ENCODE results near the gene DHRSX. TPM values are rescaled to one million over a fixed set of nuclear protein-coding genes. Genes with fewer than 3 reads are reported as not detected.

The DHRSX gene
- total and polyA plus RNA-seq, 9 of the 15 experiments (the other 6 are each of a cell fraction or from before 2014, with no cell fraction given) = 0.59 to 11.0 (median 6.2) TPM

DNA sequence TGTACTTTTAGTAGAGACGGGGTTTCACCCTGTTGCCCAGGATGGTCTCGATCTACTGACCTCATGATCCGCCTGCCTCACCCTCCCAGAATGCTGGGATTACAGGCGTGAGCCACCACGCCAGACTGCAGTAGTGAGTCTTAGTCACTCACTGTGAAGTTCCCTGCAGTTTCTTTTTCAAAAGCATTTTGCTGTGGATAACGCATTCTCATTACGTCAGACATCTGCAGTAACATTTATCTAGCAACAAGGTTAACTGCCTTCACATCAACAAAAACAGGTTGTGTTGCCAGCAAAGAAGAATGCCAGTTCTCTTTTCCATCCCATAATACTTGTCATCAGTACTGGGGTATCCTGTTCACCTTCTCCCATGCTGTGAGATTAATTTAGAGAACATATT is 164.6 kb downstream of the DHRSX start:
- in situ Hi-C loops (cut with MboI) = no loop called here
- H3K27ac ChIP-seq (ENCODE audit: extremely low read depth, low read depth, low read length) = no peak overlapping the region
- ATAC-seq (no peak), FAIRE-seq (no peak), DNase-seq (ENCODE audit: extremely low read depth in 1 of 4, low spot score in 3 of 4) (no peak)
- no peak for TF ChIP-seq SMAD2 (IDR thresholded peaks at IDR 0.05; ENCODE audit: low read depth, low read length)
- no peak overlapping the region for H2AFZ ChIP-seq (ENCODE audit: low read depth, low read length)
- WGBS (ENCODE audit: insufficient coverage, low coverage, missing lambda C conversion rate) = 75% methylated on average over 7 of the region's 7 CpGs
- ChIA-PET POLR2A (no interaction called here), CTCF (ENCODE audit: low intra/inter-chr PET ratio) (no interaction called here)
- BruUV-seq (replicated peaks) = no TSS peak
- H3K27me3 ChIP-seq (ENCODE audit: control insufficient read depth in 2 of 2, insufficient read depth in 2 of 2, low read length in 2 of 2) = no peaks in the 10 kb centered on the region
- intact Hi-C loops (cut with micrococcal nuclease) = no loop called here
- H3K36me3 ChIP-seq (ENCODE audit: control insufficient read depth, insufficient read depth, low read length) = no peaks in the 10 kb centered on the region
- no peaks in the 10 kb centered on the region for H3K9me3 ChIP-seq (replicated peaks; ENCODE audit: control insufficient read depth, insufficient read depth, low read depth, low read length)
- no peak overlapping the region for H3K4me2 ChIP-seq (ENCODE audit: insufficient read depth, low read length)
- no peaks in the 10 kb centered on the region for H4K20me1 ChIP-seq (replicated peaks; ENCODE audit: control insufficient read depth, insufficient read depth, low read length)
- H3K9ac ChIP-seq (ENCODE audit: insufficient read depth in 1 of 2, low read depth in 2 of 2, low read length in 2 of 2) = no peak overlapping the region
- H3K79me2 ChIP-seq (ENCODE audit: control insufficient read depth, insufficient read depth, low read length) = no peaks in the 10 kb centered on the region
- no peaks in the 10 kb centered on the region for H3K9me1 ChIP-seq (ENCODE audit: control insufficient read depth, insufficient read depth, low read length)
- H3K4me3 ChIP-seq = no peak overlapping the region
- H3K4me1 ChIP-seq (replicated peaks in 1 of 2; ENCODE audit: control insufficient read depth in 2 of 2, insufficient read depth in 2 of 2, low read length in 2 of 2) = no peaks in the 10 kb centered on the region

DNA sequence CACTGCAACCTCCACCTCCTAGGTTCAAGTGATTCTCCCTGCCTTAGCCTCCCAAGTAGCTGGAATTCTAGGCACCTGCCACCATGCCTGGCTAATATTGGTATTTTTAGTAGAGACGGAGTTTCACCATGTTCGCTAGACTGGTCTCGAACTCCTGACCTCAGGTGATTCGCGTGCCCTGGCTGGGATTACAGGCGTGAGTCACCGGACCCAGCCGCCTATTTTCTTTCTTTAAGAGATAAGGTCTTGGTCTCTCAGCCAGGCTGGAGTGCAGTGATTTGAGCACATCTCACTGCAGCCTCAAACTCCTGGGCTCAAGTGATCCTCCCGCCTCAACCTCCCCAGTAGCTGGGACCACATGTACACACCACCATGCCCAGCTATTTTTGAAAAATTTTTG is 166.5 kb downstream of the DHRSX start:
- ChIA-PET POLR2A (no interaction called here), CTCF (ENCODE audit: low intra/inter-chr PET ratio) (no interaction called here)
- Histone ChIP-seq H3K9me3 (replicated peaks; ENCODE audit: control insufficient read depth, insufficient read depth, low read depth, low read length) (no peaks in the 10 kb centered on the region), H3K9me1 (ENCODE audit: control insufficient read depth, insufficient read depth, low read length) (no peaks in the 10 kb centered on the region), H3K27me3 (ENCODE audit: control insufficient read depth in 2 of 2, insufficient read depth in 2 of 2, low read length in 2 of 2) (no peaks in the 10 kb centered on the region), H2AFZ (ENCODE audit: low read depth, low read length) (no peak overlapping the region), H4K20me1 (replicated peaks; ENCODE audit: control insufficient read depth, insufficient read depth, low read length) (no peaks in the 10 kb centered on the region), H3K79me2 (ENCODE audit: control insufficient read depth, insufficient read depth, low read length) (no peaks in the 10 kb centered on the region), H3K27ac (ENCODE audit: extremely low read depth, low read depth, low read length) (no peak overlapping the region), H3K4me2 (ENCODE audit: insufficient read depth, low read length) (no peak overlapping the region), H3K4me3 (no peak overlapping the region), H3K9ac (ENCODE audit: insufficient read depth in 1 of 2, low read depth in 2 of 2, low read length in 2 of 2) (no peak overlapping the region), H3K4me1 (replicated peaks in 1 of 2; ENCODE audit: control insufficient read depth in 2 of 2, insufficient read depth in 2 of 2, low read length in 2 of 2) (no peaks in the 10 kb centered on the region), H3K36me3 (ENCODE audit: control insufficient read depth, insufficient read depth, low read length) (no peaks in the 10 kb centered on the region)
- TF ChIP-seq KDM1A (IDR thresholded peaks at IDR 0.05) = peak in 1 of 2 experiments; percentile 58; a peak in 2 of 4 replicates
- no peak for TF ChIP-seq MAZ (CRISPR knock-in tag; conservative IDR thresholded peaks at IDR 0.05 in 1 of 2, IDR thresholded peaks at IDR 0.05 in 1 of 2)
- no peak for TF ChIP-seq U2AF1 (optimal IDR thresholded peaks at IDR 0.05; ENCODE audit: low read depth, low read length)
- TF ChIP-seq DDX20 (tag; IDR thresholded peaks at IDR 0.05; ENCODE audit: low read depth) = no peak
- TF ChIP-seq, protein P1, sequence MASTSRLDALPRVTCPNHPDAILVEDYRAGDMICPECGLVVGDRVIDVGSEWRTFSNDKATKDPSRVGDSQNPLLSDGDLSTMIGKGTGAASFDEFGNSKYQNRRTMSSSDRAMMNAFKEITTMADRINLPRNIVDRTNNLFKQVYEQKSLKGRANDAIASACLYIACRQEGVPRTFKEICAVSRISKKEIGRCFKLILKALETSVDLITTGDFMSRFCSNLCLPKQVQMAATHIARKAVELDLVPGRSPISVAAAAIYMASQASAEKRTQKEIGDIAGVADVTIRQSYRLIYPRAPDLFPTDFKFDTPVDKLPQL (IDR thresholded peaks at IDR 0.05; ENCODE audit: extremely low read depth, insufficient read length) = no peak
- no peak for TF ChIP-seq ZNF274 (IDR thresholded peaks at IDR 0.05; ENCODE audit: borderline replicate concordance, low read depth, low read length)
- no peak for FAIRE-seq
- ATAC-seq = no peak
- intact Hi-C loops (cut with micrococcal nuclease) = no loop called here
- BruUV-seq (replicated peaks) = no TSS peak
- 26% methylated on average over 8 of the region's 9 CpGs for WGBS (ENCODE audit: insufficient coverage, low coverage, missing lambda C conversion rate)
- in situ Hi-C loops (cut with MboI) = no loop called here
- no peak for DNase-seq (ENCODE audit: extremely low read depth in 1 of 4, low spot score in 3 of 4)
